WI38 (cell line): ENCODE data around the gene CISD3.
A peak's percentile ranks its signal among the peaks of the same experiment; 100 is the strongest.

Source experiments
- H3K4me3 ChIP-seq: 2 replicates; pipeline ENCODE4 v1.5.1; 2011; ENCODE audit warnings: low read depth, mild to moderate bottlenecking, control low read depth, low read length
- TF ChIP-seq, protein P1 (sequence below): IDR thresholded peaks from 2 replicates; pipeline ENCODE4 v1.5.1; 2012; ENCODE audit warnings: low read depth, mild to moderate bottlenecking, control low read depth, low read length

The CISD3 gene

DNA sequence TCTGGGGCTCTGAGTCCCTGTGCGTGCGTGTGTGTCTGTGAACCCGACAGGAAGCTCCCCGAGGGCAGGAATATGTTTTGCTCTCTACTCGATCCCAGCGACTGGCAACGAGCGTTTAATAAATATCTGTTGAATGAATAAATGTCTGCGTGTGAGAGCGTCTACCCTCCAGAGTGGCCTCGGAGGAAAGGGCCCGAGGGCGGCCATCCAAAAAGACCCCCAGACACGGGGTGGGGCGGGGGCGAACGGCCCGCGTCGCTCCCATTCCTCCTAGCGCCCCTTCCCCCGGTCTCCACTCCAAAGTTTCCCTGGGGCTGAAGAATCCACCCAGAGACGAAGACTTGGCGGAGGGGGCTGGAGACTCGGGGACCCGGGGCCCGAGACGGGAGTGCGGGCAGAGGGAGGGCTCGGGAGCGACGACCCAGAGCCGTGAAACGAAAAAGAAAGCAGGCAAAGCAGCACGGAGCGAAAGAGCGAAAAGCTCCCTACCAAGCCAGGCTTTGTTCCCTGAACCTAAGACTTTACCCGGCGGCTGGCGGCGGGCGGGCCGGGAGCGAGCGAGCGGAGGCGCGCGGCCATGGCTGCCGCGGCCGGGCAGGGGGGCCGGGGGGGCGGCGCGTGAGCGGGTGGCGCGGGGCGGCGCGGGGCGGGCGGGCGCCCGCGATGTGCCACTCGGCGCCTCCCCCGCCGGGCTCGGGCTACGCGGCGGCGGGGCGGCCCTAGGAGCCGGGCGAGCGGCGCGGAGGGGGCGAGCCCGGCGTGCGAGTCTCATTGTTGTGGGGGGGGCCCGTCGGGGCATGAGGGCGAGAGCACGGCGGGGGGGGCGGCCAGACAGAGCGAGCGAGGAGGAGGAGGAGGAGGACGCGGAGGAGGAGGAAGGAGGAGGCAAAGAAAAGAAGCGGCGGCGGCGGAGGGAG lies 25.3 kb upstream of the CISD3 start, which contains the start of gene MLLT6:
TSS of gene MLLT6 (plus strand) at position 668 of the 917 bp plus-strand sequence. CDS start 360 bp downstream, outside the sequence.
- H3K4me3 ChIP-seq, result peak within 1 kb of the TSS; percentile 81

DNA sequence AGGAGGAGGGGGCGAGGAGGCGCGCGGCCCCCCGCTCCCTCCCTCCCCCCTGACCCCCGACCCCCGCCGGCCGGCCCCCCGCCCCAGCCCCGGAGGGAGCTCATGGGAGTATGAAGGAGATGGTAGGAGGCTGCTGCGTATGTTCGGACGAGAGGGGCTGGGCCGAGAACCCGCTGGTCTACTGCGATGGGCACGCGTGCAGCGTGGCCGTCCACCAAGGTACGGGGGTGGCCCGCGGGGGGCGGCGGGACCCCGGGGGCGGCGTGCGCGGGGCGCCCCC lies 24.7 kb upstream of the CISD3 start:
- TF ChIP-seq, protein P1, sequence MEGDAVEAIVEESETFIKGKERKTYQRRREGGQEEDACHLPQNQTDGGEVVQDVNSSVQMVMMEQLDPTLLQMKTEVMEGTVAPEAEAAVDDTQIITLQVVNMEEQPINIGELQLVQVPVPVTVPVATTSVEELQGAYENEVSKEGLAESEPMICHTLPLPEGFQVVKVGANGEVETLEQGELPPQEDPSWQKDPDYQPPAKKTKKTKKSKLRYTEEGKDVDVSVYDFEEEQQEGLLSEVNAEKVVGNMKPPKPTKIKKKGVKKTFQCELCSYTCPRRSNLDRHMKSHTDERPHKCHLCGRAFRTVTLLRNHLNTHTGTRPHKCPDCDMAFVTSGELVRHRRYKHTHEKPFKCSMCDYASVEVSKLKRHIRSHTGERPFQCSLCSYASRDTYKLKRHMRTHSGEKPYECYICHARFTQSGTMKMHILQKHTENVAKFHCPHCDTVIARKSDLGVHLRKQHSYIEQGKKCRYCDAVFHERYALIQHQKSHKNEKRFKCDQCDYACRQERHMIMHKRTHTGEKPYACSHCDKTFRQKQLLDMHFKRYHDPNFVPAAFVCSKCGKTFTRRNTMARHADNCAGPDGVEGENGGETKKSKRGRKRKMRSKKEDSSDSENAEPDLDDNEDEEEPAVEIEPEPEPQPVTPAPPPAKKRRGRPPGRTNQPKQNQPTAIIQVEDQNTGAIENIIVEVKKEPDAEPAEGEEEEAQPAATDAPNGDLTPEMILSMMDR, result no peak

More for the DNA sequence above, 25.3 kb upstream of the CISD3 start, which contains the start of gene MLLT6:
- TF ChIP-seq, protein P1, result no peak

DNA sequence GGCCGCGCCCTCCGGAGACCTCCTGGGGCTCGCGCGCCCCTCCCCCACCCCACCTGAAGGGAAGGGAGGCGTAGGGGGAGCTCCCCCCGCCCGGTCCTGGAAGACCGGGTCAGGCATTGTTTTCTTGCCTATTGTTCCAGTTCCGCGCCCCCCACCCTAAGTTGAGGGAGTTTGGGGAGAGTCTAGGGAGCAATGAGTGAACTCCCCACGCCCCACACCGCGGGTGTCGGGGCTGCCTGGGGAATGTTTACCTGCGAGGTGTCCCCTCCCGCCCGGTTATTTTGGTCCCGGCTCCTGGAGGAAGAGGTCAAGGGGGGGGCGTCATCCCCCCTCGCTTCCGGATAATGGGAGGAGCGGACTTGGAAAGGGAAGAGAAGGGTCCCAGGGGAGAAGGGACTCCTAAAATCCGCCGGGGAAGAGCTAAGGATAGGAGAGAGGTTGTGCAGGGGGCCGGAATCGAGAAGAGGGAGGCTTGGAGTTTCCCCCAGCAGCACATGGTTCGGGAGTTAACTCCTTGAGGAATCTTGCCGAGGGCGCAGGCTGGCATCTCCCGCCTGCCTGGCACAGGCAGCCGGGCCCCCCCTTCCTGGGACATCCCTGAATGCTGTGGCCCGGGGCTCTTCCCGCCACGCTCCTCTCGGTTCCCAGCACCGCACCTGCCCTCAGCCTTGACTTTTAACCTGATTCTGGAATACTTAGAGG lies 24.2 kb upstream of the CISD3 start:
- TF ChIP-seq, protein P1, result no peak
- peak overlapping the region; percentile 69 for H3K4me3 ChIP-seq

More for the DNA sequence above, 24.7 kb upstream of the CISD3 start:
- H3K4me3 ChIP-seq, result peak overlapping the region; percentile 69

DNA sequence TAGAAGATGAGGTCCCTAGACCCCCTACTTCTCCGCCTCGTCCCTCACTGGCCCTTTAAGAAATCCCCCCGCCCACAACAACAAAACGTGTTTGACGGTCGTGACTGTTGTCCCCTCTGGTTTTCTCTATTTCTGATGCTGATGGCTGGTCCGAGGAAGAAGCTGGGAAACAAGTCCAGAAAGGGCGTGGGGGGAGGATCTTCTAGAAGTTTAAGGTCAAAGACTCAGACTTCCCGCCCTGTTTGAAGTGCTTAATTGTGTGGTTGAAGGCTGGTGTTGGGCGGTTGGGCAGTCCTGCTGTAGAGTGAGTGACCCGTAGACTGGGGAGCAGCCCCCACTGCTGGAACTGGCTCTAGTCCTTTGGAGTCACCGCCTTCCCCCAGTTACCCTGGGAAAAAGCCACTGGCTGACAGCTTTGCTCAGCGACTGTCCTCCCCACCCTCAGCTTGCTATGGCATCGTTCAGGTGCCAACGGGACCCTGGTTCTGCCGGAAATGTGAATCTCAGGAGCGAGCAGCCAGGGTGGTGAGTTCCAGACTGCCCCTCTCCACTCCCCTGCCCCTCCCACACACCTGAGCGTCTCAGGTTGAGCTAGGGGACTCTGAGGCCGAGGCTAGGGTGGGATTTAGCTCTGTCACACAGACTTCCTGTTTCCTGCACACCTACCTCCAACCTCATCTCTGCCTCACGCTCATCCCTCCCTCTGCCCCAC lies 23.5 kb upstream of the CISD3 start:
- H3K4me3 ChIP-seq, result peak overlapping the region; percentile 69
- TF ChIP-seq, protein P1, result no peak

DNA sequence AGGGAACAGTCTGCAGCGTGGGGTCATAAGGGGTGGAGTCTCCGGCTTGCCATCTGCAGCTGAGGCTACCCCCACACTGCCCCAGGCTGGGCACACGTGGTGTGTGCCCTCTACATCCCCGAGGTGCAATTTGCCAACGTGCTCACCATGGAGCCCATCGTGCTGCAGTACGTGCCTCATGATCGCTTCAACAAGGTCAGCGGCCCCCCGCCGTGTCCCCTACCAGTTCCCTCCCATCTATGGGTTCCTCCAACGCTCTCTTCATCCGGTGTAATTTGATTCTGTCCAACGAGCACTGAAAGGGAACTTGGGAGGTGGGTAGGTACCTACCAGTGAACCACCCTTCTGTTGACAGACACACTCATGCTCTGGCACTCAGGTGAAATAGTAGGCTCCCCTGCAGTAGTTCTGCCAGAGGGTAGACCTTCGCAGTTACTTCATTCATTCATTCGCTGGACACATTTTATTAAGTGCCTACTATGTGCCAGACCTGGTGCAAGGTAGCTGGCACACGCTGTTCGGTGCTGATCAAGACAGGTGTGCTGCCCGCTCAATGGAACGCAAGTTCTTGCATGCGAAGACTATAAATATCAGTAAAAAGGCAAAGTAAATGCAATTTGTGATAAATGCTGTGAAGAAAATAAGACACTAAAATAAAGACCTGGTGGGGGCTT lies 22.3 kb upstream of the CISD3 start:
- TF ChIP-seq, protein P1, result no peak
- no peak overlapping the region for H3K4me3 ChIP-seq

DNA sequence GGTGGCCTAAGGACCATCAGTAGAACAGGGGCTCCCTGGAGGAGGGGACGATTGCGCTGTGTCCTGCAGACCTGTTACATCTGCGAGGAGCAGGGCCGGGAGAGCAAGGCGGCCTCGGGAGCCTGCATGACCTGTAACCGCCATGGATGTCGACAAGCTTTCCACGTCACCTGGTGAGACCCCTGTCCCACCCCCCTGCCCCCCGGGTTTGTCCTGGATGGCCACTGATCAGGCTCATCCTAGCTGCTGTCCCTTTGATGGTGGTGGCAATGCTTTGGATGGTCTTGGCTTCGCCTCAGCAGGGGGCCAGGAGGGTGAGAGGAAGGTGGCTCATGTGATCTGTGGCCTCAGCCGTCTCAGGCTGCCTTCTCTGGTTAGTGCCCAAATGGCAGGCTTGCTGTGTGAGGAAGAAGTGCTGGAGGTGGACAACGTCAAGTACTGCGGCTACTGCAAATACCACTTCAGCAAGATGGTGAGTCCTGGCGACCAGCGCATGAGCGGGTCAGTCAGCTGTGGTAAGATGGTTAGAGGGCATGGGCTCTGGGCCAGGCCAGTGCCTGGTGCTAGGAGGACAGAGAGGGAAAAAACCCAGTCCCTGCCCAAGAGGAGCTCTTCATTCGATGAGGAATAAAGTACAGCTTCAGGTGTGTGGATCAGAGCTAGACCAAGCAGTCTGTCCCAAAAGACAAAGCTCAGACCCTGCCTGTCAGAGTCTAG lies 20.9 kb upstream of the CISD3 start:
- no peak overlapping the region for H3K4me3 ChIP-seq
- TF ChIP-seq, protein P1, result no peak
